Endodermal cell (in vitro differentiated cells): Measurements from ENCODE around the gene CUL9. TPM values are rescaled to one million over a fixed set of nuclear protein-coding genes. Genes with fewer than 3 reads are reported as not detected.

Experiments
- DNase-seq: peaks from one replicate; pipeline ENCODE4 v3.0.0-alpha.2; 2017
- H3K27ac ChIP-seq: 2 replicates; pipeline ENCODE4 v1.5.1; 2013; ENCODE audit warnings: mild to moderate bottlenecking, low read depth, low read length, moderate library complexity
- H3K27me3 ChIP-seq: 2 replicates; pipeline ENCODE4 v1.6.1; 2013; ENCODE audit warnings: mild to moderate bottlenecking, low read length, moderate library complexity; ENCODE audit not compliant: insufficient read depth, control insufficient read depth, poor library complexity, severe bottlenecking
- H3K36me3 ChIP-seq: 2 replicates; pipeline ENCODE4 v1.7.0; 2013; ENCODE audit warnings: mild to moderate bottlenecking, low read length, moderate library complexity; ENCODE audit not compliant: control insufficient read depth, insufficient read depth
- H3K4me1 ChIP-seq: one replicate; pipeline ENCODE4 v1.7.0; 2013; ENCODE audit warnings: low read length; ENCODE audit not compliant: control insufficient read depth, insufficient read depth
- H3K4me3 ChIP-seq: 2 replicates; pipeline ENCODE4 v1.5.1; 2013; ENCODE audit warnings: mild to moderate bottlenecking, low read length, moderate library complexity
- H3K9ac ChIP-seq: 2 replicates; pipeline ENCODE4 v1.6.1; 2013; ENCODE audit warnings: mild to moderate bottlenecking, low read length, moderate library complexity; ENCODE audit not compliant: poor library complexity, severe bottlenecking; ENCODE audit errors: extremely low read depth
- H3K9me3 ChIP-seq: 2 replicates; pipeline ENCODE4 v1.6.1; 2013; ENCODE audit warnings: mild to moderate bottlenecking, low read length, moderate library complexity; ENCODE audit not compliant: control insufficient read depth
- H3K27ac Mint-ChIP-seq: 2 replicates; pipeline ENCODE4 v1.8.0; 2020; ENCODE audit warnings: mixed read lengths
- H3K27me3 Mint-ChIP-seq: 2 replicates; pipeline ENCODE4 v1.8.0; 2021; ENCODE audit warnings: mild to moderate bottlenecking, mixed read lengths; ENCODE audit not compliant: insufficient read depth
- H3K36me3 Mint-ChIP-seq: 2 replicates; pipeline ENCODE4 v1.8.0; 2020; ENCODE audit warnings: low read depth, mixed read lengths
- H3K4me1 Mint-ChIP-seq: 2 replicates; pipeline ENCODE4 v1.8.0; 2020; ENCODE audit warnings: mixed read lengths
- H3K4me3 Mint-ChIP-seq: 2 replicates; pipeline ENCODE4 v1.8.0; 2020; ENCODE audit warnings: mild to moderate bottlenecking, moderate library complexity, mixed read lengths
- H3K9me3 Mint-ChIP-seq: 2 replicates; pipeline ENCODE4 v1.8.0; 2020; ENCODE audit warnings: mild to moderate bottlenecking, mixed read lengths
- WGBS, 2 experiments: methylation state at CpG; one replicate each; pipeline versions ENCODE4 v1.1.5 to v1.1.7; 2013; ENCODE audit warnings: missing lambda C conversion rate in 2 of 2, mixed read lengths in 1 of 2; ENCODE audit not compliant: insufficient coverage in 1 of 2, insufficient read length in 1 of 2; 5-methylcytosine and 5-hydroxymethylcytosine counted together
- total RNA-seq, 2 donors: library from RNA; stranded (reverse); fragmentation: NEBNext Ultra II Directional in 1 of 2; extraction: Animal tissue kit (Norgen Biotek cat#: 25700) in 1 of 2; gene quantifications; 2 replicates in 1 of 2; 3 replicates in 1 of 2; pipeline ENCODE4 v1.2.1, GENCODE V29; 2021
- TF ChIP-seq, protein P1 (sequence below): fragments of 200-600 bp; sonication (generic); conservative IDR thresholded peaks from 2 replicates; pipeline ENCODE4 v1.5.0; 2021; ENCODE audit warnings: antibody characterized with exemption, mild to moderate bottlenecking

The CUL9 gene
- total RNA-seq, 2 donors from 2014 or later: 30.3 to 34.1 TPM

DNA sequence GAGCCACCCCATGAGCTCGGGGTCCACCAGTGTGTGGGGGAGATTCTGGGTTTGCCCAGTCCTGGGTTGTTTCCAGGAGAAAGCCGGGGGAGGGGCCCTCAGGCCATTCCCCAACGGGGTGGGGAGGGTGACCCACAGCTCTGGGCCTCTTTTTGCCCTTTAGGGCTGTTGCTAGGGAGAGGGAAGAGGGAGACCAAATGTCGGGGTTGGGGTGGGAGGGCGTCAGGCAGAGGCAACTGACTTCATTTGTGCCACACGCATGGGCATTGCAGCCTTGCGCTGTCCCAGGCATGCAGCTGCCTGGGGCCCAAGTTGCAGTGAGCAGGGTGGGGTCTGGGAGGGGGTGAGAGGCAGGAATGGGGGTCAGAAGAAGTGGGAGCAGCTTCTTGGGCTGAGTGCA lies 1.9 kb upstream of the CUL9 start:
- no peak overlapping the region for H3K9ac ChIP-seq
- Mint-ChIP-seq H3K4me1 (peaks cover 22% of the 10 kb centered on the region), H3K36me3 (peaks cover 37% of the 10 kb centered on the region), H3K4me3 (no peak overlapping the region), H3K9me3 (no peaks in the 10 kb centered on the region), H3K27ac (no peak overlapping the region), H3K27me3 (no peaks in the 10 kb centered on the region)
- no peaks in the 10 kb centered on the region for H3K27me3 ChIP-seq
- TF ChIP-seq, protein P1, sequence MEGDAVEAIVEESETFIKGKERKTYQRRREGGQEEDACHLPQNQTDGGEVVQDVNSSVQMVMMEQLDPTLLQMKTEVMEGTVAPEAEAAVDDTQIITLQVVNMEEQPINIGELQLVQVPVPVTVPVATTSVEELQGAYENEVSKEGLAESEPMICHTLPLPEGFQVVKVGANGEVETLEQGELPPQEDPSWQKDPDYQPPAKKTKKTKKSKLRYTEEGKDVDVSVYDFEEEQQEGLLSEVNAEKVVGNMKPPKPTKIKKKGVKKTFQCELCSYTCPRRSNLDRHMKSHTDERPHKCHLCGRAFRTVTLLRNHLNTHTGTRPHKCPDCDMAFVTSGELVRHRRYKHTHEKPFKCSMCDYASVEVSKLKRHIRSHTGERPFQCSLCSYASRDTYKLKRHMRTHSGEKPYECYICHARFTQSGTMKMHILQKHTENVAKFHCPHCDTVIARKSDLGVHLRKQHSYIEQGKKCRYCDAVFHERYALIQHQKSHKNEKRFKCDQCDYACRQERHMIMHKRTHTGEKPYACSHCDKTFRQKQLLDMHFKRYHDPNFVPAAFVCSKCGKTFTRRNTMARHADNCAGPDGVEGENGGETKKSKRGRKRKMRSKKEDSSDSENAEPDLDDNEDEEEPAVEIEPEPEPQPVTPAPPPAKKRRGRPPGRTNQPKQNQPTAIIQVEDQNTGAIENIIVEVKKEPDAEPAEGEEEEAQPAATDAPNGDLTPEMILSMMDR: no peak
- H3K9me3 ChIP-seq: no peaks in the 10 kb centered on the region
- peaks cover 42% of the 10 kb centered on the region for H3K36me3 ChIP-seq
- peaks cover 4% of the 10 kb centered on the region for H3K4me1 ChIP-seq
- DNase-seq: no peak
- no peak overlapping the region for H3K4me3 ChIP-seq
- H3K27ac ChIP-seq: no peak overlapping the region
- 92 to 100% methylated on average over 1 to 7 of the region's 7 CpGs for WGBS, 2 experiments

DNA sequence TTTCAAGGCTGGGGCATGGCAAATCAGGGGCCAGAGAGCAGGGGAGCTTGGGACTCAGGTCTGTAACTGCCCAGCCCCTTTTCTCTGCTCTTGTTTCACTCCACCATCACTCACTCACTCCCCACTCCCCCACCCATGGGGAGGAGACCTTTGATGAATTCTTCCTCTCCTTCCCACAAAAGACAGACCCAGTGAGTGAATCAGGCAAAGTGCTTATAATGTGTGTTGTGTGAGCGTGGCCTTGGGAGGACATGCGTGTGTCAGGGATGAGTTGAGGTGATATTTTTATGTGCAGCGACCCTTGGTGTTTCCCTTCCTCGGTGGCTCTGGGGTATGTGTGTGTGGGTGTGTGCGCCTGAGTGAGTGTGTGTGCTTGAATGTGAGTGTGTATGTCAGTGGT lies 1.0 kb upstream of the CUL9 start:
- H3K4me1 ChIP-seq: peaks cover 3% of the 10 kb centered on the region
- no peaks in the 10 kb centered on the region for H3K27me3 ChIP-seq
- H3K9me3 ChIP-seq: no peaks in the 10 kb centered on the region
- Mint-ChIP-seq H3K4me1 (peaks cover 20% of the 10 kb centered on the region), H3K36me3 (peaks cover 28% of the 10 kb centered on the region), H3K27ac (peak overlapping the region; percentile 72), H3K9me3 (no peaks in the 10 kb centered on the region), H3K4me3 (peak overlapping the region; percentile 82), H3K27me3 (no peaks in the 10 kb centered on the region)
- H3K9ac ChIP-seq: peak overlapping the region; percentile 60
- no peak overlapping the region for H3K27ac ChIP-seq
- TF ChIP-seq, protein P1: no peak
- 82 to 90% methylated on average over 2 to 5 of the region's 5 CpGs for WGBS, 2 experiments
- peaks cover 36% of the 10 kb centered on the region for H3K36me3 ChIP-seq
- peak overlapping the region; percentile 83 for H3K4me3 ChIP-seq
- no peak for DNase-seq

DNA sequence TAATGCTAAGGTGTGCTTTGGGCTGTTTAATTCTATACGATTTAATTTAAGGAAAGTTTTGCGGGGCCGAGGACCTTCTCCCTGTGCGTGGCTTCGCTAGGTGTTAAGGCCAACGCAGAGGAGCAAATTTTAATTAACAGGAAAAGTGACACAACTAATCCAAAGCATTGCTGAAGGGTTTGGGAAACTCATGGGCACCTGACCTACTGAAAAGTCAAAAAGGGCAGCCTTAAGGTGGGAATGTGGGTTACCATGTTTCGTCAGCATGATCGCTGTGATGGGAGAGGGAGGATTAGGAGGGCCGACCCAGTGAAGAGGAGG lies 415 bp upstream of the CUL9 start:
- Mint-ChIP-seq H3K4me3 (peak overlapping the region; percentile 82), H3K36me3 (peaks cover 27% of the 10 kb centered on the region), H3K27ac (peak overlapping the region; percentile 72), H3K27me3 (no peaks in the 10 kb centered on the region), H3K4me1 (peaks cover 20% of the 10 kb centered on the region), H3K9me3 (no peaks in the 10 kb centered on the region)
- peak overlapping the region; percentile 83 for H3K4me3 ChIP-seq
- peak overlapping the region; percentile 28 for H3K27ac ChIP-seq
- TF ChIP-seq, protein P1: no peak
- no peaks in the 10 kb centered on the region for H3K9me3 ChIP-seq
- H3K4me1 ChIP-seq: peaks cover 3% of the 10 kb centered on the region
- peak overlapping the region; percentile 60 for H3K9ac ChIP-seq
- peaks cover 30% of the 10 kb centered on the region for H3K36me3 ChIP-seq
- DNase-seq: no peak
- no peaks in the 10 kb centered on the region for H3K27me3 ChIP-seq
- WGBS, 2 experiments: 35 to 60% methylated on average over 3 to 9 of the region's 9 CpGs
